ENCODE measurements around the gene ZNF223.
A peak's percentile ranks its signal among the peaks of the same experiment; 100 is the strongest.

Gene ZNF223
- long read RNA-seq, donor 1, partial matches to known transcripts, result 0 of 4 reads
- long read RNA-seq, donor 1, other reads (novel, unspliced or antisense), result 0 of 4 reads
- long read RNA-seq, donor 2, result 0 reads
- long read RNA-seq, donor 3, partial matches to known transcripts, result 0 of 2 reads
- long read RNA-seq, donor 3, other reads (novel, unspliced or antisense), result 0 of 2 reads
- long read RNA-seq, donor 4, partial matches to known transcripts, result 0 of 4 reads
- long read RNA-seq, donor 4, other reads (novel, unspliced or antisense), result 0 of 4 reads
- long read RNA-seq, donor 5, transcript ZNF223-201 (5 exons, 2,418 nt), result major isoform, 5 of 11 reads
- long read RNA-seq, donor 5, partial matches to known transcripts, result 6 of 11 reads
- long read RNA-seq, donor 5, other reads (novel, unspliced or antisense), result 0 of 11 reads
- long read RNA-seq, donor 6, result 0 reads
- long read RNA-seq, donor 7, partial matches to known transcripts, result 0 of 1 reads
- long read RNA-seq, donor 7, other reads (novel, unspliced or antisense), result 0 of 1 reads
- long read RNA-seq, donor 8, transcript ZNF223-201 (5 exons, 2,418 nt), result major isoform, 7 of 10 reads
- long read RNA-seq, donor 8, partial matches to known transcripts, result 0 of 10 reads
- long read RNA-seq, donor 8, other reads (novel, unspliced or antisense), result 0 of 10 reads

DNA sequence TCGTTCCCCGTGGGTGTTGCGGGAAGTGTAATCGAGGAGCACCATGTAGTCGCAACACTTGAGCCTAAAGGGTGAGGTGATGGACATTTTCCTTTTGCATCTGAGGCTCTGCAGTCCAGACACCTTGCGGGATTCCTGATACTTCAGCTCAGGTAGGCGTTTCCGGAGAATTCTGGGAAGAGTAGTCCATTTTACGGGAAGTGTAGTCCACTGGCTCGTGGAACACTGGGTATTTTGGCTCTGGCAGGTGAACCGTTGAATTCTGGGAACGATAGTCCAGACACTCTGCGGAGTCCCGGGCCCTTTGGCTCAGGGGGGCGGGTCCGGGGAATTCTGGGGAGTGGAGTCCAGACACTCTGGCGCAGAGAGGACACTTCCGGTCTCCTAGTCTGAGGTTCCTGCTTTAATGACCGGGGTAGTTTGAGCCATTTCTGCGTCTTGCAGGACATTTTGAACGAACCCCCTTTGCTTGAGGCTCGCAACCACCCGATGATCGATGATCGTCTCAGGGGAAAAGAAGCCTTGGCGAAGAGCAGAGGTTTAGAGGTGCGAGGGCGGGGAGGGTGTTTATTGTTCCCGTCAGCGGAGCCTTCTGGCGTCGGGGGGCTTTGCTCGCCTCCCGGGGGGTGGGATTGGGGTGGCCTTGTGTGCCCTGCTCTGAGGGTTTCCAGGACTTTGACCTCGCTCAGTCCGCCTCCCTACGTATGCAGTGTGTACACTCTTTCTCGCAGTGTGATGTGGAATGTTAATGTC is at the start of gene ZNF223:
TSS of gene ZNF223 (plus strand) at position 387 of the 753 bp plus-strand sequence. CDS start 3,141 bp downstream, outside the sequence.
- peak; percentile 60 for DNase-seq

DNA sequence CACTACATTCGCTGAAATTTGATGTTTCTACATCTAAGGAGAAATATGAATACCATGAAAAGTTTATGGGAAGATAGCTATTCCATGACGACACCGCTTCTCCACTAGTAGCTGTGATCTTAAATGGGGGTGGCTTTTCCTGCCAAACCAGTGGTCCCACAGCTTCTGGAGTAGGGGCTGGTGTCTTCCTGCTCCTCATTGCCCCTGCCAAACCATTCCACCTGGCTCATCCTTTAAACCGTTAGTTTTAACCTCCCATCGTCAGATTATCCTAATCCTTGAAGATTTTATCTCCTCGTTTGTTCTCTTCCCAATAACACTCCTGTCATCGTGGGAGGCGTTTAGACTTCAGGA is 49.6 kb upstream of the ZNF223 start:
- DNase-seq, result no peak

DNA sequence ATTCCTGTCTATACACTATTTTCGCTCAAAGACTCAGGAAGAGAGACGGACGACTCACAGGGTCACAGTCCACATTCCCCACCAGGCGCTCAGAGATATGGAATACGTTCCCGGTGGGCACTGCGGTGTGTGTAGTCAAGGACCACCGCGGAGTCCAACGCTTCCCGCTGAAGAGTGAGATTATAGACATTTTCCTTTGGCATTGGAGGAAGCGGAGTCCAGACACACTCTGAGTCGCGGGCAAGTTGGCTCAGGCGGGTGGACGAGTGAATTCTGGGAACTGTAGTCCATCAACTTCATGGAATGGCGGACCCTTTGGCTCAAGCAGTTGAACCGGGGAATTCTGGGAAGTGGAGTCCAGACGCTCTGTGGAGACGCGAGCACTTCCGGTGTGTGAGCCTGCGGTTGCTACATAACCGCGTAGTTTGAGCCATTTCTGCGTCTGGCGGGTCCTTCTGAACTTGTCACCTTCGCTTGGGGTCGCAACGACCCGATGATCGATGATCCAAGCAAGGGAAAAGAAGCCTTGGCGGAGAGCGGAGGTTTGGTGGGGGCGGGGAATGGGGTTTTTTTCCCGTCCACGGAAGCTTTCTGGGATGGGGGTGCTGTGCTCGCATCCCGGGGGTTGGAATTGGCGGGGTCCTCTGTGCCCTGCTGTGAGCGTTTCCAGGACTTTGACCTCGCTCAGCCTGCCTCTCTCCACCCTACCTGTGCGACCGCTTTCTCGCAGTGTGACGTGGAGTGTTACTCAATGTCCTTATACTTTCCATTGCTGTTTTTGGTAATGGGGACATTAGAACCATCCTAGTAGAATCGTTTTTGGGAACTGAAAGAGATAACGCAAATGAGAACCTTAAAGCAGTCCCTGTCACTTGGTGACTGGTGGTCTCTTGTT is 49.0 kb upstream of the ZNF223 start, which contains the start of gene ZNF230:
TSS of gene ZNF230 (plus strand) at position 392 of the 895 bp plus-strand sequence. CDS start 4,122 bp downstream, outside the sequence.
- DNase-seq, result peak; percentile 76

DNA sequence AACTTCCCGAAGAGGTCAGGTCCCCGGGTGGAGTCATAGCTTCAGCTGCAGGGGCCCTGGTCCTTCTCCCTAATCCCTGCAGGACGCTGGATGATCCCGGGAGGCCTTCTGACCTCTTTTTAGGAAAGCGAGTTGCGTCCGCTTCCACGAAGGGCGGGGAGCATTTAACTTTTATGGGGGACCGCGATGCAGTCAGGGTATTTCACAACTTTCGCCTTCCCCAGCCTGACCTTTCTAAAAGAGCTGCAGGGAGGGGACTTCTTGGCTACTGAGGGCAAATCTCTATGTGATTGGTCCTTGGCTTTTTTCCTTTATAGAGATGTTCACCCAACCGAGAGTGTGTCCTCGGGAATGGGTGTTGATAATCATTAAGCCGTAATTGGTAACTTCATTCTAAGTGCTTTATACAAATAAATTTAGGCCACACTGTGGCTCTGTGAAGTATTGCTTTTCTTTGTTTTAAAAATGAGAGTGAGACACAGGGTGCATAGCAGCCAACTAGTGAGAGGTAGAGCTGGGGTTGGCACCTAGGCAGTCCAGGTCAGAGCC is 48.3 kb upstream of the ZNF223 start:
- no peak for DNase-seq

DNA sequence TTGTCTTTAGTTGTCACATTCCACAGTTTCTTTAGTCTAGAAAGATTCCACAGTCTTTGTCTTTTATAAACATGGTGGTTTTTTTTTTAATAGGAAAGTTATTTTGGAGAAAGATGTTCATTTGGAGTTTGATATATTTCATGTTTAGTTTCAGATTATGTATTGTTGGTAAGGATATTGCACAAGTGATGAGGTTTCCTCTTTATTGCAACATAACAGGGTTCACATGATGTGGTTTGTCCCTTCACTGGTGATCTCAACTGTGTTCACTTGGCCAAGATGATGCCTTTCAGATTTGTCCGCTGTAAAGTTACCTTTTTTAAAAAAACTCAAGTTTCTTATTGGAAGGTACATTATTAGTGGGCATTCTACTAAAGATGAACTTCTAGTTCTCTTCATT is 45.9 kb upstream of the ZNF223 start:
- DNase-seq, result no peak

DNA sequence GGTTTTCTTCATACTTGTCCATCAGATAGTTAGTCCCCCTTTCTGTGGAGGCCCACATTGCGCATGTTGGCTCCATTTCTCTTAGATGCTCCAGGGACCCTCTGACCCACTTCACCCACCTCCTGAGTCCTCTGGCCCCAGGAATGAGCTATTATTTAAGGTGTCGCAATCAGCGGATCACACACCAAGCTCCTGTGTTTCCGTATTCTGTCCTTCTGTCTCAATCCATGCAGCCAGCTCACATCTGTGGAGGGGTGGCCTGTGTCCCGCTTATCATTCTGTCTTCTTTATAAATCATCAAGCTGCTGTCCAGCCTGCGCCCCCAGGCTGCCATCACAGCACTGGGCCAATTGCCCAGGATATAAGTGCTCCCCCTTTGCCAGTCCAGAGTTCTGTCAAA is 44.4 kb upstream of the ZNF223 start:
- DNase-seq, result no peak

DNA sequence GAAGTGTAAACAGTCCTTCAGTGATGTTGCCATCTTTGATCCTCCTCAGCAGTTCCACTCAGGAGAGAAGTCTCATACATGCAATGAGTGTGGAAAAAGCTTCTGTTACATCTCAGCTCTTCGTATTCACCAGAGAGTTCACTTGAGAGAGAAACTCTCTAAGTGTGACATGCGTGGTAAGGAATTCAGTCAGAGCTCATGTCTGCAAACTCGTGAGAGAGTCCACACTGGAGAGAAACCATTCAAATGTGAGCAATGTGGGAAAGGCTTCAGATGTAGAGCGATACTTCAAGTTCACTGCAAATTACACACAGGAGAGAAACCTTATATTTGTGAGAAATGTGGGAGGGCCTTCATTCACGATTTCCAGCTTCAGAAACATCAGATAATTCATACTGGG is 41.4 kb upstream of the ZNF223 start:
- DNase-seq, result no peak

DNA sequence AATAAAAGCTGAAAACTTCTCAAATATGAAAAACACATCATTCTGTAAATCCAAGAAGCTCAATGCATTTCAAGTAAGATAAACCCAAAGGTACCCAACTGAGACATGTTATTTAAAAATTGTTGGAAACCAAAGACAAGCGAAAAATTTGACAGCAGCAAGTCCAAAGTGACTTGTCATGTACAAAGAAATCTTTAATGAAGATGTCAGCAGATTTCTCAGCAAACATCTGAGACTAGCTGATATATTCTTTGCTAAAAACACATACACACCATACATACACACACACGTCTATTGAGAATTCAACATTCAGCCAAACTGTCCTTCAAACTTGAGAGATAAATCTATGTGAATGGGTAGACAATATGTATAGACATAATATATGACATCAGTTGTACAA is 32.3 kb upstream of the ZNF223 start:
- no peak for DNase-seq

DNA sequence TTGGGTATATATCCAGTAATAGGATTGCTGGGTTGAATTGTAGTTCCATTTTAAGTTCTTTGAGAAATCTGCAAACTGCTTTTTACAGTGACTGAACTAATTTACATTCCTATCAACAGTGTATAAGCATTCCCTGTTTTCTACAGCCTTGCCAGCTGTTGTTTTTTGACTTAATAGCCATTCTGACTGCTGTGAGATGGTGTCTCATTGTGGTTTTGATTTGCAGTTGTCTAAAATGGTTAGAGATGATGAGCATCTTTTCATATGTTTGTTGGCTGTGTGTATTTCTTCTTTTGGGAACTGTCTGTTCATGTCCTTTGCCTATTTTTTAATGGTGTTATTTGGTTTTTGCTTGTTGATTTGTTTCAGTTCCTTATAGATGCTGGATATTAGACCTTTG is 30.6 kb upstream of the ZNF223 start:
- DNase-seq, result no peak

DNA sequence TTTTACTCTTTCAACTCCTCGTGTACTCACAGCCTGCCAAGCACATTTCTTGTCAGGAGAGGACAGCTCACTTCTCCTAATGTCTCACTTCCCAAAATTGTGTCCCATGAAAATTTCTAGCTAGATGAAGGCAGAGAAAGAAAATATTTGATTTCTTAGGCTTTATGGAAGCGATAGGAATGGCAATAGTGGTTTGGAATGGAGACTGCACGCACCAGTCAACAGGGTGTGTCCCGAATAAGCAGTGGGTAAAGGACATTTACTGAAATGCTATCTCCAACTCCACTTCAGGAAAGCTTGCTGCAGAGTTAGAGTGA is 27.0 kb upstream of the ZNF223 start:
- no peak for DNase-seq

DNA sequence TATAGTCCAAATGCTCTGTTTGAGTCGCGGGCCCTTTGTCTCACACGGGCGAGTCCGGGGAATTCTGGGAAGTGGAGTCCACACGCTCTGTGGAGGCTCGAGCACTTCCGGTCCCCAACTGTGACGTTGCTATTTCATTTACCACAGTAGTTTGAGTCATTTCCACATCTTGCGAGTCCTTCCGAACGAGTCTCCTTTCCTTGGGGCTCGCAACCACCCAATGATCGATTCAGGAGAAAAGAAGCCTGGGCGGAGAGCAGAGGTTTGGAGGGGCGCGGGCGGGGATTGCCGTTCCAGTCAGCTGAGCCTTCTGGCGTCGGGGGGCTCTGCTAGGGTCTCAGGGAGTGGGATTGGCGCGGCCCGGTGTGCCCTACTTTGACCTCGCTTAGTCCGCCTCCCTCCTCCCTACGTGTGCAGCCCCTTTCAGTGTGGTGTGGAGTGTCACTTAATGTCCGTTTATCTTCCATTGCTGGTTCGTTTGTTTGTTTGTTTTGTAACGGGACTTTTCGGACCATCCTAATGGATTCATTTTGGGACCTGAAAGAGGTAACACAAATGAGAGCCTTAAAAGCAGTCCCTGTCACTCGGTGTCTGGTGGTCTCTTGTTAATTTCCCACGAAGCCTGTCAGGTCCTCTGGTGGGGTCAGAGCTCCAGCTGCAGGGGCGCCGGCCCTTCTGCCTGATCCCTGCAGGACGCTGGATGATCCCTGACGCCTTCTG is 26.5 kb upstream of the ZNF223 start, which contains the start of gene ZNF222:
TSS of gene ZNF222 (plus strand) at position 163 of the 720 bp plus-strand sequence. CDS start at position 221, 58 bp downstream.
- peak; percentile 74 for DNase-seq

DNA sequence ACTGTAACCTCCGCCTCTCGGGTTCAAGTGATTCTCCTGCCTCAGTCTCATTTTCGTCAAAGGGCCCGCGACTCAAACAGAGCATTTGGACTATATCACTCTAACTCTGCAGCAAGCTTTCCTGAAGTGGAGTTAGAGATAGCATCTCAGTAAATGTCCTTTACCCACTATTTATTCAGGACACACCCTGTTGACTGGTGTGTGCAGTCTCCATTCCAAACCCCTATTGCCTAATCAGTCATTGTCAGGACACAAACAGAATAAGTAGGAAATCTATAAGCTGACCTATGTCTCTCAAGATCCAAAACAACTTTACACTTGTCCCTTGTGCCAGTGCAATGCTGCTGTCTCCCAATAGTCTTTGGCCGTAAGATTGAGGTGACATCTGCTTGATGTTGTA is 25.2 kb upstream of the ZNF223 start:
- DNase-seq, result no peak

DNA sequence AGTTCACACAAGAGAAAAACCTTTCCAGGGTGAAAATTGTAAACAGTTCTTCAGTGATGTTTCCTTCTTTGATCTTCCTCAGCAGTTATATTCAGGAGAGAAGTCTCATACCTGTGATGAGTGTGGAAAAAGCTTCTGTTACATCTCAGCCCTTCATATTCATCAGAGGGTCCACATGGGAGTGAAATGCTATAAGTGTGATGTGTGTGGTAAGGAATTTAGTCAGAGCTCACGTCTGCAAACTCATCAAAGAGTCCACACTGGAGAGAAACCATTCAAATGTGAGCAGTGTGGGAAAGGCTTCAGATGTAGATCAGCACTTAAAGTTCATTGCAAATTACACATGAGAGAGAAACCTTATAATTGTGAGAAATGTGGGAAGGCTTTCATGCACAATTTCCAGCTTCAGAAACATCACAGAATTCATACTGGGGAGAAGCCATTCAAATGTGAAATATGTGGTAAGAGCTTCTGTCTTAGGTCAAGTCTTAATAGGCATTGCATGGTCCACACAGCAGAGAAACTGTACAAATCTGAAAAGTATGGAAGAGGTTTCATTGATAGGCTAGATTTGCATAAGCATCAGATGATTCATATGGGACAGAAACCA is 19.7 kb upstream of the ZNF223 start:
- no peak for DNase-seq

DNA sequence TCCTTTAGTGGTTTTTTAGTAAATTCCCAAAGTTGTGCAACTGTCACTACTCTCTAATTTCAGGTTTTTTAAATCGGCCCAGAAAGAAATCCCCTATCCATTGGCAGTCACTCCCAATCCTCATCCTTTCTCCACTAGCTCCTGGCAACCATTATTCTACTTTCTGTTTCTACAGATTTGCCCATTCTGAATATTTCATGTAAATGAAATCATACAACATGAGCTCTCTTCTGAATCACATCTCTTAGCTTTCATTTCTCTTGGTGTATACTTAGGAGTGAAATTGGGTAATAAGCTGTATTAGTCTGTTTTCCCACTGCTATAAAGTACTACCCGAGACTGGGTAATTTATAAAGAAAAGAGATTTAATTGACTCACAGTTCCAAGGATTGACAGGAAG is 9.7 kb upstream of the ZNF223 start:
- no peak for DNase-seq

DNA sequence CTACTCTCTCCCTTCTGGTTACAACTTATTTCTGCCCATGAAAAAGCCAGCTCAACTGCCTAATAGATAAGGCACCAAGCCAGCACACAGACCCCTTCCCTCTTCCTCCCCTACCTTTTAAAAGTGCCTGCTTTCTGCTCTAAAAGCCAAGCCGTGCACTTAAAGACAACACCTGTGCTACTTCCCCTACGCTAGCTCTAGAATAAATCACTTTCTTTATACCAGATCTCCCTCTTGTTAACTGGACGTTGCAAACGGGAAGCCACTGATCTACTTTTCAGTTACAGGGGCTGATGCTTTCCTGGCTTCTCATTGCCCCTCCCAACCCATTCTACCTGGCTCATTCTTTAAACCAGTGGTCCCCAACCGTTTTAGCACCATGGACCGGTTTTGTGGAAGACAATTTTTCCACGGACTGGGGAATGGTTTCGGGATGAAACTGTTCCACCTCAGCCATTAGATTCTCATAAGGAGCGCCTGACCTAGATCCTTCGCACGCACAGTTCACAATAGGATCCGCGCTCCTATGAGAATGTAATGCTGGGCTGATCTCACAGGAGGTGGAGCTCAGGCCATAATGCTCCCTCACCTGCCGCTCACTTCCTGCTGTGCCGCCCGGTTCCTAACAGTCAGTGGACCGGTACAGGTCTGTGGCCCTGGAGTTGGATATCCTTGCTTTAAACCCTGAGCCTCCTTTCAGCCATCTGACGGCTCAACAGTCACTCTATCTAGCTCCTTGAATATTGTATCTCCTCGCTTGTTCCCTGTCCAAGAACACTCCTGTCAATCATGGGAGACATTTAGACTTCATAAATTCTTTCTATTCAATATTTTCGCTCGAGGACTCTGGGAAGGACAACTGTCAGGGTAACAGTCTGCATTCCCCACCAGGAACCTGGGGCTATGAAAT is 841 bp upstream of the ZNF223 start:
- peak; percentile 13 for DNase-seq

DNA sequence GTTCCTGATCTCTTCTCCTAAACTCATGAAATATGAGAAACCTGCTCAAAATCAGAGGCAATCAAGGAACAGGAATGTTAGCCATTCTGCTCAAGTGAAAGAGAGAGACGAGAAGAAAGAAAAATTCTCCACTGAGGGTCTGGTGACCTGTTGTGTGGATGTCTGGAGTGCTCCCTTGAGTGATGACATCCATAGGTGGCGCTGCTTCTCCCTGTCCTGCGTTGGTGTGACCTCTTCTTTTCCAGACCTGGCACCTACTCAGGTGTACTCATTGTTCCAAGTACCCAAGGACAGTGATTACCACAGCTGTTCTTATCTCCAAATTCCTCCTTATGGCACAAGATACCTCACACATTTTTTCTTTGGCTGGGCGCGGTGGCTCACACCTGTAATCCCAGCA is 4.0 kb downstream of the ZNF223 start:
- DNase-seq, result no peak

DNA sequence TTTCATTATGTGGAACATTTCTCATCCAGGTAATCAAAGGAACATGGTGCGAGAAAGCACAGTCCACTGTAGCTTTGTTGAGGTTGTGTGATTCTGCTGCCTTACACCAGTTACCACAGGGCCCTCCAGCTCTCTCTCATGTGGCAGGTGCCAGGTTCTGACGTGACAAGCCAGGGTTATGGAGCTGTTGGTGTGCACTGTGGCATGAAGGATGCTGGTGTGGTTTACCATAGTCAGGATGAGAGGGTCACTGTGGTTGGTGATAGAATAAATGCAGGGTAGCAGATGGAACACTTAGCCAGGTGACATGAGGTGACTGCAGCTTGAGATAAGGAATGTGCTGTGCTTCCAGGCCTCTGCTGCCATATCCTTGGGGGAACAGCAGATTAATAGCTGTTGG is 7.4 kb downstream of the ZNF223 start:
- DNase-seq, result no peak

DNA sequence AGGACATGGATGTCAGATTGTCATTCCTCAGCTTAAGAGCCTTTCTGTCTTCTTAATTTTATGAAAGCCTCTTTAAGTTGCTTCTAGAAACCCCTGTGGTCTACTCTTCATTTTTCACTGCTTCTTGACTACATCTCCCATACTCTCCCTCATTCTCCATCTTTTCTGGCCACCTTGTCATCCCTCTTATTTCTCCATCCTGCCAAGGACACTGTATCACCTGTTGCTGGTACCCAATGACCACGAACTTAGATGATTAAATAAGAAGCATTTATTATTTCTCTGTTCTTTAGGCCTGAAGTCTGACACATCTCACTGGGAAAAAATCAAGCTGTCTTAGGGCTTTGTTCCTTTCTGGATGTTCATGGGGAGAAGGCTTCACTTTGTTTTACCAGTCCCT is 9.2 kb downstream of the ZNF223 start:
- DNase-seq, result no peak

DNA sequence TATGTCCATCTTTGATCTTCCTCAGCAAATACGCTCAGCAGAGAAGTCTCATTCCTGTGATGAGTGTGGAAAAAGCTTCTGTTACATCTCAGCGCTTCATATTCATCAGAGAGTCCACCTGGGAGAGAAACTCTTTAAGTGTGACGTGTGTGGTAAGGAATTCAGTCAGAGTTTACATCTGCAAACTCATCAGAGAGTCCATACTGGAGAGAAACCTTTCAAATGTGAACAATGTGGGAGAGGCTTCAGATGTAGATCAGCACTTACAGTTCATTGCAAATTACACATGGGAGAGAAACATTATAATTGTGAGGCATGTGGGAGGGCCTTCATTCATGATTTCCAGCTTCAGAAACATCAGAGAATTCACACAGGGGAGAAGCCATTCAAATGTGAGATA is 14.5 kb downstream of the ZNF223 start:
- no peak for DNase-seq

DNA sequence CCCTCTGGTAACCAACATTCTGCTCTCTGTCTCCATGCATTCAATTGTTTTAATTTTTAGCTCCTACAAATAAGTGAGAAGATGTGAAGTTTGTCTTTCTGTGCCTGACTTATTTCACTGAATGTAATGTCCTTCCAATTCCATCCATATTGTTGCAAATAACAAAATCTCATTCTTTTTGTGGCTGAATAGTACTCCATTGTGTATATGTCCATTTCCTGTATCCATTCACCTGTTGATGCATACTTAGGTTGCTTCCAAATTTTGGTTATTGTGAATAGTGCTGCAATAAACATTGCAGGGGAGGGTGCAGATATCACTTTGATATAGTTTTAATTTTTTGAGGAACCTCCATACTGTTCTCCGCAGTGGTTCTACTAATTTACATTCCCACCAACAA is 17.6 kb downstream of the ZNF223 start:
- no peak for DNase-seq

All from right kidney (tissue), 9 donors.